A549 treated with AZD9567 at 1 μM for 4 hours (cell line): ENCODE results near the gene ZNF451. TPM values are rescaled to one million over a fixed set of nuclear protein-coding genes. Genes with fewer than 3 reads are reported as not detected.

Experiments
- total RNA-seq: library from RNA; stranded (reverse); fragments of 200-300 nt; extraction: Qiagen RNA extraction; gene quantifications from 5 replicates; pipeline ENCODE4 v1.2.3, GENCODE V29; 2022; ENCODE audit not compliant: insufficient read depth

ZNF451 gene
- total RNA-seq = 7.8 to 14.4 TPM (median 9.9 TPM) in 5 replicates

GRCh38 chr6:57089687-57090457 is at the start of gene ZNF451:
ZNF451 (plus strand) TSS chr6:57090188; CDS start chr6:57090254, 66 bp downstream.

GRCh38 chr6:57046332-57047256 is 43.4 kb upstream of the ZNF451 start, which contains the start of gene KIAA1586:
KIAA1586 (plus strand) TSS chr6:57046693; CDS start chr6:57046756, 63 bp downstream.

GRCh38 chr6:57172136-57173055 is 82.4 kb downstream of the ZNF451 start, which contains the start of gene BAG2:
BAG2 (plus strand) TSS chr6:57172326; CDS start chr6:57172698, 372 bp downstream.

Other genes starting within 250 kb of the ZNF451 start
- gene BEND6, start 135.1 kb upstream of the ZNF451 start, total RNA-seq = 0.82 to 1.2 TPM (median 0.89 TPM) in 4 of 5 replicates, not detected in the other
- gene KIAA1586, start 43.5 kb upstream of the ZNF451 start, total RNA-seq = 5.1 to 7.9 TPM (median 5.8 TPM) in 5 replicates
- 7.2 to 7.9 TPM (median 7.8 TPM) in 5 replicates for gene BAG2, start 82.1 kb downstream of the ZNF451 start, total RNA-seq
- 6.6 to 16.4 TPM (median 8.7 TPM) in 5 replicates for gene RAB23, start 132.1 kb downstream of the ZNF451 start, total RNA-seq
- 11.6 to 20.5 TPM (median 12.0 TPM) in 5 replicates for gene PRIM2, start 227.4 kb downstream of the ZNF451 start, total RNA-seq